Testis (tissue), 2 donors: ENCODE results near the gene TTC7B.

Source experiments
- CTCF ChIP-seq, 3 experiments: fragments of 450-650 bp in 2 of 3; fragments of 200-600 bp in 1 of 3; sonication (generic) in 1 of 3; IDR thresholded peaks; one replicate each; pipeline ENCODE4 v1.5.1; 2016 to 2019; ENCODE audit warnings: antibody characterized with exemption in 3 of 3, mild to moderate bottlenecking in 2 of 3, moderate library complexity in 1 of 3
- POLR2A ChIP-seq: fragments of 450-650 bp; IDR thresholded peaks from one replicate; pipeline ENCODE4 v1.6.1; 2017; ENCODE audit warnings: antibody characterized with exemption, mild to moderate bottlenecking, moderate library complexity

GRCh38 chr14:90730206-90730766 is 85.9 kb downstream of the TTC7B start:
- no peak for TF ChIP-seq CTCF (IDR thresholded peaks at IDR 0.05)
- no peak for TF ChIP-seq POLR2A
